Ishikawa (cell line): ENCODE measurements around the gene RYR1.

Experiments used
- CEBPB ChIP-seq: IDR thresholded peaks from 2 replicates; pipeline ENCODE4 v1.6.1; 2012
- CREB1 ChIP-seq: IDR thresholded peaks from 2 replicates; pipeline ENCODE4 v1.6.1; 2012; ENCODE audit warnings: low read depth
- EP300 ChIP-seq: IDR thresholded peaks from 2 replicates; pipeline ENCODE4 v1.6.1; 2012; ENCODE audit warnings: borderline replicate concordance
- FOXM1 ChIP-seq: IDR thresholded peaks from 2 replicates; pipeline ENCODE4 v1.6.1; 2012; ENCODE audit warnings: low read depth, borderline replicate concordance
- RAD21 ChIP-seq: IDR thresholded peaks from 2 replicates; pipeline ENCODE4 v1.6.1; 2012; ENCODE audit warnings: low read depth
- TAF1 ChIP-seq: IDR thresholded peaks from 2 replicates; pipeline ENCODE4 v1.6.1; 2012; ENCODE audit warnings: low read depth, mild to moderate bottlenecking
- TCF12 ChIP-seq: IDR thresholded peaks from 2 replicates; pipeline ENCODE4 v1.6.1; 2012; ENCODE audit warnings: low read depth
- TEAD4 ChIP-seq: IDR thresholded peaks from 2 replicates; pipeline ENCODE4 v1.6.1; 2012
- TF ChIP-seq, protein P1 (sequence below): IDR thresholded peaks from 2 replicates; pipeline ENCODE4 v1.6.1; 2012; ENCODE audit warnings: low read depth, mild to moderate bottlenecking
- TF ChIP-seq, protein P2 (sequence below): IDR thresholded peaks from 2 replicates; pipeline ENCODE4 v1.6.1; 2012
- TF ChIP-seq, protein P3 (sequence below): IDR thresholded peaks from 2 replicates; pipeline ENCODE4 v1.6.1; 2012

DNA sequence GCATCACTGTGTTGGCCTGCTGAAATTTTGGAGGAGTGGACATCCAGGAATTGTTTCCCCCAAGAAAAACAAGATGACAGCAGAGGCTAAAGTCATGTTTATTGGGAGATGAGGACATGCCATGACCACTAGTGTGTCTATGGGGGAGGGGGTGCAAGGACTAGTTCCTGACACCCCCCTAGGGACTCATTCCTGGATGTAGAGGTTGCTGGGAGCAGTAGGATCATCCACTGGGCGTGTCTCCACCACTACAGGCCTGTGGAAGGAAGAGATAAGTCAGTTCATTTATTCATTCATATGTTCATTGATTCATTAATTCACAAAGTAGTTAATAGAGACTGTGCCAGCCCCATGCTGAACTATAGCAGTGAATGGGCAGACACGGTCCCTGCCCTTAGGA is 154.1 kb downstream of the RYR1 start:
- TF ChIP-seq TAF1 (no peak), EP300 (no peak), RAD21 (no peak), CEBPB (no peak), TCF12 (no peak), CREB1 (no peak), TEAD4 (no peak), FOXM1 (no peak)
- TF ChIP-seq, protein P1, sequence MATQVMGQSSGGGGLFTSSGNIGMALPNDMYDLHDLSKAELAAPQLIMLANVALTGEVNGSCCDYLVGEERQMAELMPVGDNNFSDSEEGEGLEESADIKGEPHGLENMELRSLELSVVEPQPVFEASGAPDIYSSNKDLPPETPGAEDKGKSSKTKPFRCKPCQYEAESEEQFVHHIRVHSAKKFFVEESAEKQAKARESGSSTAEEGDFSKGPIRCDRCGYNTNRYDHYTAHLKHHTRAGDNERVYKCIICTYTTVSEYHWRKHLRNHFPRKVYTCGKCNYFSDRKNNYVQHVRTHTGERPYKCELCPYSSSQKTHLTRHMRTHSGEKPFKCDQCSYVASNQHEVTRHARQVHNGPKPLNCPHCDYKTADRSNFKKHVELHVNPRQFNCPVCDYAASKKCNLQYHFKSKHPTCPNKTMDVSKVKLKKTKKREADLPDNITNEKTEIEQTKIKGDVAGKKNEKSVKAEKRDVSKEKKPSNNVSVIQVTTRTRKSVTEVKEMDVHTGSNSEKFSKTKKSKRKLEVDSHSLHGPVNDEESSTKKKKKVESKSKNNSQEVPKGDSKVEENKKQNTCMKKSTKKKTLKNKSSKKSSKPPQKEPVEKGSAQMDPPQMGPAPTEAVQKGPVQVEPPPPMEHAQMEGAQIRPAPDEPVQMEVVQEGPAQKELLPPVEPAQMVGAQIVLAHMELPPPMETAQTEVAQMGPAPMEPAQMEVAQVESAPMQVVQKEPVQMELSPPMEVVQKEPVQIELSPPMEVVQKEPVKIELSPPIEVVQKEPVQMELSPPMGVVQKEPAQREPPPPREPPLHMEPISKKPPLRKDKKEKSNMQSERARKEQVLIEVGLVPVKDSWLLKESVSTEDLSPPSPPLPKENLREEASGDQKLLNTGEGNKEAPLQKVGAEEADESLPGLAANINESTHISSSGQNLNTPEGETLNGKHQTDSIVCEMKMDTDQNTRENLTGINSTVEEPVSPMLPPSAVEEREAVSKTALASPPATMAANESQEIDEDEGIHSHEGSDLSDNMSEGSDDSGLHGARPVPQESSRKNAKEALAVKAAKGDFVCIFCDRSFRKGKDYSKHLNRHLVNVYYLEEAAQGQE: no peak
- TF ChIP-seq, protein P2, sequence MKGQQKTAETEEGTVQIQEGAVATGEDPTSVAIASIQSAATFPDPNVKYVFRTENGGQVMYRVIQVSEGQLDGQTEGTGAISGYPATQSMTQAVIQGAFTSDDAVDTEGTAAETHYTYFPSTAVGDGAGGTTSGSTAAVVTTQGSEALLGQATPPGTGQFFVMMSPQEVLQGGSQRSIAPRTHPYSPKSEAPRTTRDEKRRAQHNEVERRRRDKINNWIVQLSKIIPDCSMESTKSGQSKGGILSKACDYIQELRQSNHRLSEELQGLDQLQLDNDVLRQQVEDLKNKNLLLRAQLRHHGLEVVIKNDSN: no peak
- TF ChIP-seq, protein P3, sequence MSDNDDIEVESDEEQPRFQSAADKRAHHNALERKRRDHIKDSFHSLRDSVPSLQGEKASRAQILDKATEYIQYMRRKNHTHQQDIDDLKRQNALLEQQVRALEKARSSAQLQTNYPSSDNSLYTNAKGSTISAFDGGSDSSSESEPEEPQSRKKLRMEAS: no peak
